HepG2 (cell line): Measurements from ENCODE around the gene XRN1.

Experiments
- CEBPG ChIP-seq: IDR thresholded peaks from 2 replicates; pipeline ENCODE4 v1.6.1; 2016
- NBN ChIP-seq: fragments of 450-650 bp; conservative IDR thresholded peaks from 2 replicates; pipeline ENCODE4 v1.6.1; 2017
- POLR2A ChIP-seq, 2 experiments: IDR thresholded peaks; 2 replicates each; pipeline ENCODE4 v1.6.1; 2011; ENCODE audit warnings: low read depth in 2 of 2, low read length in 2 of 2, mild to moderate bottlenecking in 1 of 2, moderate library complexity in 1 of 2; ENCODE audit not compliant: insufficient read depth in 1 of 2
- TF ChIP-seq, protein P1 (sequence below): sonication (generic); formaldehyde crosslinking; IDR thresholded peaks from 2 replicates; pipeline ENCODE4 v1.4.0; 2020; ENCODE audit warnings: missing genetic modification reagents
- TF ChIP-seq, protein P2 (sequence below): sonication (generic); formaldehyde crosslinking; IDR thresholded peaks from 2 replicates; pipeline ENCODE4 v1.4.0; 2020; ENCODE audit warnings: missing genetic modification reagents
- TF ChIP-seq, protein P3 (sequence below): IDR thresholded peaks from 2 replicates; pipeline ENCODE4 v1.6.1; 2016; ENCODE audit warnings: low read depth, borderline replicate concordance

DNA sequence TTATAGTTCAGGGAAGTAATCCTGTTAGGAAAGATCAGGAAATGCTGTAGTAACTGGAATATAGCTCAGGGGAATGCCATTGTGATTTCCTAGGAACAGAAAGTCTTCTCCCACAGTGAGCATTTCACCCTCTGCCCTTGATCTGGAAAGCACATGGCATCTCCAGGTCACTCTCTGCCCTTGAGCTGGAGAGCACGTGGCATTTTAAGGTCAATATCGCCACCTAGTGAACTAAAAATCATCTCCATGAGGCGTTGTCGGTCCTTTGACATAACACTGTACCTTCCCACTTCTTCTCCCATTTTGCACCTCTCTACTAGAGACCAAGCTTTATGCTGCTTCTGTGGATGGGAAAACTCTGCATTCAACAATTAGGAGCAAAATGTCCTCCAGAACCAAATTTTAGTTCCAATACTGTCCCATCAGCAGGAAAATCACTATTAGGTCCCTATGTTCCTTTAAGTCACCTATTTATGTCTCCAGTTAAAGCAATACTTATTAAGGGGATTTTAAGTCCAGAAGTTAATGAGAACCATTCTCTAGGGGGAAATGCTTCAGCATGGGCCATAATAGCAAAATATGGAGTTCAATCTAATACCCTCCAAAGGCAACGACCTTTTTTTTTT, 167.8 kb downstream of the XRN1 start:
- TF ChIP-seq CEBPG (CRISPR knock-in tag) (peak; percentile 17; the same call in 1 of the 2 replicates), NBN (no peak), POLR2A (IDR thresholded peaks at IDR 0.05; ENCODE audit: insufficient read depth in 1 of 2, low read depth in 2 of 2, low read length in 2 of 2) (no peak)
- TF ChIP-seq, protein P1, sequence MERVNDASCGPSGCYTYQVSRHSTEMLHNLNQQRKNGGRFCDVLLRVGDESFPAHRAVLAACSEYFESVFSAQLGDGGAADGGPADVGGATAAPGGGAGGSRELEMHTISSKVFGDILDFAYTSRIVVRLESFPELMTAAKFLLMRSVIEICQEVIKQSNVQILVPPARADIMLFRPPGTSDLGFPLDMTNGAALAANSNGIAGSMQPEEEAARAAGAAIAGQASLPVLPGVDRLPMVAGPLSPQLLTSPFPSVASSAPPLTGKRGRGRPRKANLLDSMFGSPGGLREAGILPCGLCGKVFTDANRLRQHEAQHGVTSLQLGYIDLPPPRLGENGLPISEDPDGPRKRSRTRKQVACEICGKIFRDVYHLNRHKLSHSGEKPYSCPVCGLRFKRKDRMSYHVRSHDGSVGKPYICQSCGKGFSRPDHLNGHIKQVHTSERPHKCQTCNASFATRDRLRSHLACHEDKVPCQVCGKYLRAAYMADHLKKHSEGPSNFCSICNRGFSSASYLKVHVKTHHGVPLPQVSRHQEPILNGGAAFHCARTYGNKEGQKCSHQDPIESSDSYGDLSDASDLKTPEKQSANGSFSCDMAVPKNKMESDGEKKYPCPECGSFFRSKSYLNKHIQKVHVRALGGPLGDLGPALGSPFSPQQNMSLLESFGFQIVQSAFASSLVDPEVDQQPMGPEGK (CRISPR knock-in tag): no peak
- TF ChIP-seq, protein P2, sequence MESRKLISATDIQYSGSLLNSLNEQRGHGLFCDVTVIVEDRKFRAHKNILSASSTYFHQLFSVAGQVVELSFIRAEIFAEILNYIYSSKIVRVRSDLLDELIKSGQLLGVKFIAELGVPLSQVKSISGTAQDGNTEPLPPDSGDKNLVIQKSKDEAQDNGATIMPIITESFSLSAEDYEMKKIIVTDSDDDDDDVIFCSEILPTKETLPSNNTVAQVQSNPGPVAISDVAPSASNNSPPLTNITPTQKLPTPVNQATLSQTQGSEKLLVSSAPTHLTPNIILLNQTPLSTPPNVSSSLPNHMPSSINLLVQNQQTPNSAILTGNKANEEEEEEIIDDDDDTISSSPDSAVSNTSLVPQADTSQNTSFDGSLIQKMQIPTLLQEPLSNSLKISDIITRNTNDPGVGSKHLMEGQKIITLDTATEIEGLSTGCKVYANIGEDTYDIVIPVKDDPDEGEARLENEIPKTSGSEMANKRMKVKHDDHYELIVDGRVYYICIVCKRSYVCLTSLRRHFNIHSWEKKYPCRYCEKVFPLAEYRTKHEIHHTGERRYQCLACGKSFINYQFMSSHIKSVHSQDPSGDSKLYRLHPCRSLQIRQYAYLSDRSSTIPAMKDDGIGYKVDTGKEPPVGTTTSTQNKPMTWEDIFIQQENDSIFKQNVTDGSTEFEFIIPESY: no peak
- TF ChIP-seq, protein P3, sequence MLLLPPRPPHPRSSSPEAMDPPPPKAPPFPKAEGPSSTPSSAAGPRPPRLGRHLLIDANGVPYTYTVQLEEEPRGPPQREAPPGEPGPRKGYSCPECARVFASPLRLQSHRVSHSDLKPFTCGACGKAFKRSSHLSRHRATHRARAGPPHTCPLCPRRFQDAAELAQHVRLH: peak; percentile 30; the same call in 1 of the 2 replicates
